Skeletal muscle tissue (tissue), 4 donors: ENCODE data around the gene TNFRSF21. TPM values are rescaled to one million over a fixed set of nuclear protein-coding genes. Genes with fewer than 3 reads are reported as not detected.
"Not testable (repeated sequence)": the region's sequence is repeated elsewhere in the genome, so short reads cannot be mapped to it uniquely, and the experiment has no call there.

ENCODE experiments used
- H3K27ac ChIP-seq: one replicate; pipeline ENCODE4 v1.7.0; 2013; ENCODE audit warnings: mild to moderate bottlenecking, low read depth, low read length, inconsistent platforms
- H3K27me3 ChIP-seq, 3 donors: one replicate each; pipeline ENCODE4 v1.7.0; 2013; ENCODE audit warnings: low read length in 3 of 3; ENCODE audit not compliant: control insufficient read depth in 3 of 3, insufficient read depth in 3 of 3
- H3K36me3 ChIP-seq, 3 donors: one replicate each; pipeline ENCODE4 v1.7.0; 2013; ENCODE audit warnings: low read length in 3 of 3; ENCODE audit not compliant: control insufficient read depth in 3 of 3, insufficient read depth in 3 of 3
- H3K4me1 ChIP-seq, 3 donors: one replicate each; pipeline ENCODE4 v1.7.0; 2013; ENCODE audit warnings: low read length in 3 of 3, mild to moderate bottlenecking in 3 of 3; ENCODE audit not compliant: control insufficient read depth in 3 of 3, insufficient read depth in 3 of 3
- H3K4me3 ChIP-seq, 3 donors: one replicate each; pipeline ENCODE4 v1.7.0; 2013; ENCODE audit warnings: low read length in 3 of 3
- H3K9ac ChIP-seq, 3 donors: one replicate each; pipeline ENCODE4 v1.7.0; 2013; ENCODE audit warnings: low read length in 3 of 3, mild to moderate bottlenecking in 3 of 3, moderate library complexity in 2 of 3, low read depth in 1 of 3
- H3K9me3 ChIP-seq, 3 donors: one replicate each; pipeline ENCODE4 v1.7.0; 2013; ENCODE audit warnings: low read length in 3 of 3; ENCODE audit not compliant: control insufficient read depth in 3 of 3
- total RNA-seq: library from RNA; depleted of rRNA; stranded (reverse); fragments of >200 nt; gene quantifications from one replicate; pipeline ENCODE4 v1.2.3, GENCODE V29; 2014
- donor health status: Osteomylitis.

Gene TNFRSF21
- total RNA-seq, 1 donor from 2014 or later: 9.4 TPM

DNA sequence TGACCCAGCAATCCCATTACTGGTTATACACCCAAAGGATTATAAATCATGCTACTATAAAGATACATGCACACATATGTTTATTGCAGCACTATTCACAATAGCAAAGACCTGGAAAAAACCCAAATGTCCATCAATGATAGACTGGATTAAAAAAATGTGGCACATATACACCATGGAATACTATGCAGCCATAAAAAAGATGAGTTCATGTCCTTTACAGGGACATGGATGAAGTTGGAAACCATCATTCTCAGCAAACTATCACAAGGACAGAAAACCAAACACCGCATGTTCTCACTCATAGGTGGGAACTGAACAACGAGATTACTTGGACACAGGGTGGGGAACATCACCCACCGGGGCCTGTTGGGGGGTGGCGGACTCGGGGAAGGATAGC, 34.6 kb downstream of the TNFRSF21 start:
- not testable (repeated sequence) for H3K4me1 ChIP-seq, H3K9me3 ChIP-seq, H3K27ac ChIP-seq, H3K27me3 ChIP-seq, H3K9ac ChIP-seq, H3K4me3 ChIP-seq, H3K36me3 ChIP-seq

DNA sequence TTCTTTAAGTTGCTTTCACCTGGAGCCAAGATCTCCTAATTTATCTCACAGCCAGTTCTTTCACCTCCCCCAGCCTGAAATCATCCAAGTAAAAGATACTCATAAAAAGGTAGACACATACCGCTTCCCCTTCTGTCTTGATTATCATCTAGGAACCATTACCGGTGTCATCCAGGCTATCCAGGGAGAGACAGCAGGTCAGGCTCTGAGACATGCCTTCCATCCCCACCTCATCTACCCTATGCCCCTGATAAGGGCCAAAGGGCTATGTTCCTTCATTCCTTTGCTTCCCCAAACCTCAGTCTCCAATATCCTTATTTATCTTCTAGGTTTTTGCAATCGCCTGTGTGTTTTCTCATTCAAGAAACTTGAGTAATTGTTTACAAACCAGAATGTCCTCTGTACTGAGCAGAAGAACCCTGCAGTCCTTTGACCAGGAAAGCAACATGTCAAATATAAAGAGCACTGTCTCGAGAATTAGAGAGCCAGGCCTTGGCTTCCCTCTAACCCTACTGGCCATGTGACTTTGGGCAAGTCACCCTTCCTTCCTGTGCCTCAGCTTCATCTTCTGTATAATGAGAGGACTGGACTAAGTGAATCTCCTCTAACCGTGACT, 41.0 kb downstream of the TNFRSF21 start:
- Histone ChIP-seq H3K9ac (no peak overlapping the region), H3K4me3 (no peak overlapping the region), H3K9me3 (no peaks in the 10 kb centered on the region), H3K27ac (no peak overlapping the region), H3K36me3 (no peaks in the 10 kb centered on the region), H3K27me3 (no peaks in the 10 kb centered on the region), H3K4me1 (no peaks in the 10 kb centered on the region)

DNA sequence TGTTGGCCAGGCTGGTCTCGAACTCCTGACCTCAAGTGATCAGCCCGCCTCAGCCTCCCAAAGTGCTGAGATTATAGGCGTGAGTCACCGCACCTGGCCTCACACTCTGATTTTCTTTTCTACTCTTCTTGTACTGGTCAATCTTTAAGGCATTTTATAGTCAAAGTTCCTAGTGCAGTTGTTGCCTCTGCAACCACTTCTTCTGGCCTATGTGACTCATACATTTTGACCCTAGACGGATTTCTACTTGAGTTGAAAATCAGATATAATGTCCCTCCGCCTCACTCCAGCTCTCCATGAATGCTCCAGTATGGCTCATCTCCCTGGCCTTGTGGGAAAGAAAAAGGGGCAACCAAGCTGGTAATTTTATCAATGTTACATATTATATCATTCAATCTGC, 42.4 kb downstream of the TNFRSF21 start:
- H3K27me3 ChIP-seq: no peaks in the 10 kb centered on the region
- no peak overlapping the region for H3K27ac ChIP-seq
- no peak overlapping the region for H3K4me3 ChIP-seq
- H3K4me1 ChIP-seq: no peaks in the 10 kb centered on the region
- H3K9me3 ChIP-seq: no peaks in the 10 kb centered on the region
- no peak overlapping the region for H3K9ac ChIP-seq
- H3K36me3 ChIP-seq: no peaks in the 10 kb centered on the region

DNA sequence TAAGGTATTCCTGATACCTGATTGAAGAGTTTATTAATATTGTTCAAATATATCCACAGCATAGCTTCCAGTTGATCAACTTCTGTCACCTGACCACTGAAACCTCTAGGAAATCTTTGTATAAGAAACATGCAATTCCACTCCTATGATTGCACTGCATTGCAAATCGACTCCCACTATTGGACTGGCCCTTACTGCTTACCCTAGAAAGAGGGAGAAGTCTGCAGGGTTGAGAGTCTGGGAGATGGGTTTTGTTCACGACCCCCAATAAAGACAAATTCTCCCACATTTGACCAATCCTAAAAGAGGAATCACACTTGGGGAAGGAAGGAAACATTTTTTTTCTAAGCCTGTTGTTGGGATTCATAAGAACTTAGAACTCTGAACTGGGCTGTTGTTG, 43.7 kb downstream of the TNFRSF21 start:
- Histone ChIP-seq H3K27me3 (no peaks in the 10 kb centered on the region), H3K9me3 (no peaks in the 10 kb centered on the region), H3K4me1 (no peaks in the 10 kb centered on the region), H3K4me3 (no peak overlapping the region), H3K36me3 (no peaks in the 10 kb centered on the region), H3K27ac (no peak overlapping the region), H3K9ac (no peak overlapping the region)

DNA sequence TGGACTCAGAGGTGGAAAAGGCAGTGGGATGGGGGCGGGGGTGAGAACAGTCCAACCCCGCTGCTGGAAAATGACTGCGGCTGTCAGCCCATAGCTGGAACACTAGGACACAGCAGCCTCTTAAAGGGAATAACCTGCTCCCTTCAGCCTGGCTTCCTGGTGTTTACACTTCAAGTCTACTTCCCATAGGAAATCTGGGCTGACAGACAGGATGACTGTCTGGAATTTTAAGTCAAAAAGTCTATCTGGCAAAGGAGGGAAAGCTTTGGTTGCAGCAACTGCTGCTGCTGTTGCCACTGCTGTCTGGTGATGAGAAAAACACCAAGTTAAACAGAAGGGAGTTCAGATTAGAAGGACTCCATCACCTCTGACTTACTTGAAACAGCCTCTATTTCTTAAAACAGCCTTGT, 44.9 kb downstream of the TNFRSF21 start:
- H3K27me3 ChIP-seq: no peaks in the 10 kb centered on the region
- H3K27ac ChIP-seq: no peak overlapping the region
- H3K36me3 ChIP-seq: no peaks in the 10 kb centered on the region
- no peak overlapping the region for H3K4me3 ChIP-seq
- H3K9me3 ChIP-seq: no peaks in the 10 kb centered on the region
- no peak overlapping the region for H3K9ac ChIP-seq
- H3K4me1 ChIP-seq: no peaks in the 10 kb centered on the region

DNA sequence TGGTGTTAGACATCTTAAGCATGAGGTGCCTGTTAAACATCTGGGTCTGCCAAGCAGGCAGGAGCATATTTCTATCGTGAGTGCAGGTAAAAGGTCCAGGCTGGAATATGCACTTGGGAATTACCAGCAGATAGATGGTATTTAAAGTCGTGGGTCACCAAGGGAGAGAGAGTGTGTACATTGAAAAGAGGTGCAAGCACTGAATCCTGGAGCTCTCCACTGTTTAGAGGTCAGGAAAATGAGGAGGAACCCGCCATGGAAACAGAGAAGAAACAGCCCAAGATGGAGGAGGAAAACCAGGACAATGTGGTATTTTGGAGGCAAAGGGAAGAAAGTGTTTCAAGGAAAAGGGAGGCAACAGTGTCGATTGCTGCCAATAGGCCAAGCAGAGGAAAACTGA, 46.4 kb downstream of the TNFRSF21 start:
- Histone ChIP-seq H3K27ac (no peak overlapping the region), H3K27me3 (no peaks in the 10 kb centered on the region), H3K9me3 (no peaks in the 10 kb centered on the region), H3K9ac (no peak overlapping the region), H3K4me1 (no peaks in the 10 kb centered on the region), H3K36me3 (no peaks in the 10 kb centered on the region), H3K4me3 (no peak overlapping the region)

DNA sequence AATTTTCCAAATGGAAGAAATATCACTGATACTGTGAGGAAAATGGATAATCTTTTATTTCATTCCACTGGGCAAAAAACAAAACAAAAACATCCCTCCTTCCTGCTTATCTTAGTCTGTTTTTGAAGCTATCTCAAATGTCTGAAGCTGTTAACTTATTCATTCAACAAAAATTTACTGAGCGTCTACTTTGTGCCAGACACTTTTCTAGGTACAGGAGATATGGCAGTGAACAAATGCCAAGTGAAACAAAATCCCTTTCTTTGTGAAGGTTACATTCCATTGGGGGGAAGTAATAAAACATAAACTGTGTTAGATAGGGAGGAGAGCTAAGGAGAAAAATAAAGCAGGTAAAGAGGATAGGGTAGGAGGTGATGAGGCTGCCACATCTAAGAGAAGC, 47.5 kb downstream of the TNFRSF21 start:
- Histone ChIP-seq H3K4me1 (no peaks in the 10 kb centered on the region), H3K27me3 (no peaks in the 10 kb centered on the region), H3K36me3 (no peaks in the 10 kb centered on the region), H3K9me3 (no peaks in the 10 kb centered on the region), H3K4me3 (no peak overlapping the region), H3K27ac (no peak overlapping the region), H3K9ac (no peak overlapping the region)

DNA sequence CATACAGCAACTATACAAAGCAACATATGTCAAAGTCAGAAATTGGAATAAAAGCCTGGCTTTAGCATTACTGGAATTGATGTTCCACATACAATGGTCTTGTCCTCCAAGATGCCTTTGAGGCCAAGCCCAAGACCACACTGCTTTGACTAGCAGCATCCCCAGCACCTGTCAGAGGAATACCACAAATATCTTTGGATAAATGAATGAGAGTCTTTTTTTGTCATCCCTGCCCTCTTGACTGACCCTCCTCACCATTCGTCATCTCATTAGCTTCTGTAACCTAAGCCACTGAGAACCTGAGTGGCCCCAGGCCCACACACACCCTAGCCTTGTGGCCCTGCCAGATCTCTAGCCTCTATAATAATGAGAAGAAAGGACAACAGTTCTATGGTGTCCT, 48.5 kb downstream of the TNFRSF21 start:
- H3K36me3 ChIP-seq: no peaks in the 10 kb centered on the region
- no peak overlapping the region for H3K27ac ChIP-seq
- no peaks in the 10 kb centered on the region for H3K9me3 ChIP-seq
- H3K4me1 ChIP-seq: no peaks in the 10 kb centered on the region
- H3K4me3 ChIP-seq: no peak overlapping the region
- H3K9ac ChIP-seq: no peak overlapping the region
- H3K27me3 ChIP-seq: no peaks in the 10 kb centered on the region

DNA sequence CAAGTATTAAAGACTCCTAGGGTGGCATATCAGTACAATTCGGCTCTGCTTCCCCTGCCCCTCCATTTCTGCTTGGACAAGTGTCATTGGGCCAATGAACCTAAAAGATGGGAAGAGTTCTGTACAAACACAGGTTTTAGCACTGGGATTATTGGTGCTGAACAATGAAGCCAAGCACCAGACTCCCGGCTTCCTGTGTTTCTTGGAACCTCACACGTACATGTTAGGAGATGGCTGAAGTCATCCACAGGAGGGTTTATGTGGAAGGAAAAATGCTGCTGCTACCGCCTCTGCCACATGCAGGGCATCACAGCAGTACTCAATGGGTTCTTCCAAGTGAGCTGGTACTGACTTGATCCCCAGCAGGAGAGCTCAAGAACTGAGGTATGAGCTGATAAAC, 49.7 kb downstream of the TNFRSF21 start:
- Histone ChIP-seq H3K27me3 (no peaks in the 10 kb centered on the region), H3K36me3 (no peaks in the 10 kb centered on the region), H3K27ac (no peak overlapping the region), H3K9ac (no peak overlapping the region), H3K9me3 (no peaks in the 10 kb centered on the region), H3K4me1 (no peaks in the 10 kb centered on the region), H3K4me3 (no peak overlapping the region)

DNA sequence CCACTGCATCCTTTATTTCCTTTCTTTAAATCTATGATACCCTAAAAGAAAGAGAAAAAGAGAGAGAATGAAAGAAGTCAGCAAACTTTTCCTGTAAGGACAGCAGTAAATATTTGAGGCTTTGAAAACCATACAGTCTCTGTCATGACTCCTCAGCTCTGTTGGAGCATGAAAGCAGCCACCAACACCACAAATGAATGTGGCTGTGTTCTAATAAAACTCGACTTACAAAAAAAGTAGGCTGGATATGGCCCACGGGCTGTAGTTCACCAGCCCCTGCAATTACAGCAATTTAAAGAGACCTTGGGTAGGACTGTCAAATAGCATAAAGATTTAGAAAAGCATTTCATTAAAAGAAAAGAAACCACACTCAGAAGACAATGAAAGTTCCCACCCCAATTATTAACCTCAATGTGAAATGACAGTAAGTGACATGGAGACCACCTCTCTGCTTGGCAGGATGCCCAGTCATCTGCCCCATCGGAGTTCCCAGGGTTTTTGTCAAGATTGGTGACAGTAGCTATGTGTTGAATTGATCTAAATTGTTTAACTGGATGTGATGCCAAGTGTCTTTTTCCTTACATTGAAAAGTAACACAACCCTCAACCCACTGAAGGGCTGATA, 50.9 kb downstream of the TNFRSF21 start:
- Histone ChIP-seq H3K27ac (no peak overlapping the region), H3K36me3 (no peaks in the 10 kb centered on the region), H3K4me3 (no peak overlapping the region), H3K27me3 (no peaks in the 10 kb centered on the region), H3K9ac (no peak overlapping the region), H3K9me3 (no peaks in the 10 kb centered on the region), H3K4me1 (no peaks in the 10 kb centered on the region)
